SK-N-SH (cell line): ENCODE measurements around the gene MTCL1. TPM values are rescaled to one million over a fixed set of nuclear protein-coding genes. Genes with fewer than 3 reads are reported as not detected.

Experiments used
- CTCF ChIA-PET: fragments of 300-600, 350-600 bp; formaldehyde crosslinking; extraction: SDS; loops from one replicate; lab custom pipeline; 2021; lab: Yijun Ruan, JAX
- POLR2A ChIA-PET: fragments of 350-600 bp; sonication (Branson Sonifier 250); formaldehyde crosslinking; extraction: SDS; loops from one replicate; lab custom pipeline; 2020; ENCODE audit warnings: antibody characterized with exemption, inconsistent platforms; lab: Yijun Ruan, JAX
- DNase-seq: peaks from one replicate; pipeline ENCODE4 v3.0.0; 2012
- H2AFZ ChIP-seq: fragments of 200-600 bp; sonication (generic); 2 replicates; pipeline ENCODE4 v1.8.1; 2016; ENCODE audit warnings: antibody characterized with exemption, mild to moderate bottlenecking, low read depth
- H3F3A ChIP-seq: fragments of 200-600 bp; sonication (generic); replicated peaks from 2 replicates; pipeline ENCODE3; 2016; ENCODE audit warnings: antibody characterized with exemption, mild to moderate bottlenecking; ENCODE audit not compliant: insufficient read depth
- H3K27ac ChIP-seq, 2 experiments: fragments of 200-500 bp in 1 of 2; fragments of 200-600 bp in 1 of 2; sonication (Bioruptor generic) in 1 of 2; sonication (generic), shearing (Covaris generic) in 1 of 2; 2 replicates each; pipeline versions ENCODE4 v1.5.1 to v1.6.1; 2014 to 2016; ENCODE audit warnings: low read depth in 2 of 2, inconsistent platforms in 1 of 2, low read length in 1 of 2, mild to moderate bottlenecking in 1 of 2, mixed read lengths in 1 of 2
- H3K27me3 ChIP-seq: fragments of 200-600 bp; sonication (generic), shearing (Covaris generic); 2 replicates; pipeline ENCODE4 v1.6.1; 2016; ENCODE audit warnings: mixed run types; ENCODE audit not compliant: insufficient read depth
- H3K36me3 ChIP-seq, 2 experiments: fragments of 200-500 bp in 1 of 2; fragments of 200-600 bp in 1 of 2; sonication (Bioruptor generic) in 1 of 2; sonication (generic) in 1 of 2; replicated peaks in 1 of 2; 2 replicates each; pipeline versions ENCODE3 to v1.5.1; 2014 to 2016; ENCODE audit warnings: low read length in 1 of 2, mild to moderate bottlenecking in 1 of 2; ENCODE audit not compliant: insufficient read depth in 2 of 2, control insufficient read depth in 1 of 2
- H3K4me1 ChIP-seq, 2 experiments: fragments of 200-500 bp in 1 of 2; fragments of 200-600 bp in 1 of 2; sonication (Bioruptor generic) in 1 of 2; sonication (generic), shearing (Covaris generic) in 1 of 2; 2 replicates each; pipeline versions ENCODE4 v1.5.1 to v1.6.1; 2014 to 2016; ENCODE audit warnings: low read depth in 1 of 2, low read length in 1 of 2, mixed run types in 1 of 2; ENCODE audit not compliant: insufficient read depth in 2 of 2, control insufficient read depth in 1 of 2
- H3K4me2 ChIP-seq: fragments of 200-600 bp; sonication (generic), shearing (Covaris generic); 2 replicates; pipeline ENCODE4 v1.6.1; 2017; ENCODE audit warnings: mixed run types
- H3K4me3 ChIP-seq, 2 experiments: fragments of 200-500 bp in 1 of 2; fragments of 200-600 bp in 1 of 2; sonication (Bioruptor generic) in 1 of 2; sonication (generic), shearing (Covaris generic) in 1 of 2; 2 replicates each; pipeline versions ENCODE4 v1.5.1 to v1.8.1; 2014 to 2016; ENCODE audit warnings: low read depth in 2 of 2, inconsistent platforms in 1 of 2, low read length in 1 of 2, mild to moderate bottlenecking in 1 of 2, mixed read lengths in 1 of 2, moderate library complexity in 1 of 2
- H3K79me2 ChIP-seq: fragments of 200-600 bp; sonication (generic); 2 replicates; pipeline ENCODE4 v1.8.1; 2017; ENCODE audit warnings: mild to moderate bottlenecking; ENCODE audit not compliant: insufficient read depth
- H3K9ac ChIP-seq: fragments of 200-600 bp; sonication (generic); 2 replicates; pipeline ENCODE4 v1.6.1; 2017; ENCODE audit warnings: mixed run types
- H3K9me2 ChIP-seq: fragments of 200-600 bp; sonication (generic); 2 replicates; pipeline ENCODE4 v1.6.1; 2017; ENCODE audit warnings: mixed run types
- H3K9me3 ChIP-seq: fragments of 200-600 bp; sonication (generic); 2 replicates; pipeline ENCODE4 v1.6.1; 2017; ENCODE audit warnings: mixed run types, mild to moderate bottlenecking, moderate library complexity
- H4K20me1 ChIP-seq: fragments of 200-600 bp; sonication (generic); 2 replicates; pipeline ENCODE4 v1.6.1; 2017; ENCODE audit warnings: mild to moderate bottlenecking, mixed run types; ENCODE audit not compliant: insufficient read depth
- CHD2 ChIP-seq: fragments of 150-350 bp; IDR thresholded peaks from 2 replicates; pipeline ENCODE4 v1.6.1; 2018; ENCODE audit warnings: low read length; ENCODE audit not compliant: partially characterized antibody
- EP300 ChIP-seq, 2 experiments: IDR thresholded peaks; 2 replicates each; pipeline versions ENCODE4 v1.4.0 to v1.6.1; 2012; ENCODE audit warnings: borderline replicate concordance in 1 of 2, low read depth in 1 of 2, low read length in 1 of 2
- FOXJ3 ChIP-seq: sonication (generic); formaldehyde crosslinking; IDR thresholded peaks from 2 replicates; pipeline ENCODE4 v1.5.1; 2020; ENCODE audit warnings: mild to moderate bottlenecking, missing genetic modification reagents
- FOXM1 ChIP-seq: IDR thresholded peaks from 2 replicates; pipeline ENCODE4 v1.4.0; 2012; ENCODE audit warnings: low read depth, mild to moderate bottlenecking
- IRF3 ChIP-seq: fragments of 150-350 bp; IDR thresholded peaks from 2 replicates; pipeline ENCODE4 v1.6.1; 2016; ENCODE audit warnings: mild to moderate bottlenecking, low read depth, low read length
- MAX ChIP-seq: IDR thresholded peaks from 2 replicates; pipeline ENCODE4 v1.4.0; 2012; ENCODE audit warnings: low read depth
- MEF2A ChIP-seq: IDR thresholded peaks from 2 replicates; pipeline ENCODE4 v1.4.0; 2012; ENCODE audit warnings: low read depth, borderline replicate concordance
- MXI1 ChIP-seq: IDR thresholded peaks from 2 replicates; pipeline ENCODE4 v1.6.1; 2012; ENCODE audit warnings: mild to moderate bottlenecking, low read depth, low read length, improper control_type of control experiment
- RCOR1 ChIP-seq: fragments of 150-350 bp; IDR thresholded peaks from 2 replicates; pipeline ENCODE4 v1.6.1; 2017; ENCODE audit warnings: antibody characterized with exemption, low read length
- RFX5 ChIP-seq: IDR thresholded peaks from 2 replicates; pipeline ENCODE4 v1.6.1; 2012; ENCODE audit warnings: mild to moderate bottlenecking, improper control_type of control experiment, low read length
- SMC3 ChIP-seq: IDR thresholded peaks from 2 replicates; pipeline ENCODE4 v1.6.1; 2012; ENCODE audit warnings: low read depth, low read length, improper control_type of control experiment
- TEAD4 ChIP-seq: IDR thresholded peaks from 2 replicates; pipeline ENCODE4 v1.4.0; 2012; ENCODE audit warnings: mild to moderate bottlenecking, borderline replicate concordance; ENCODE audit not compliant: insufficient read depth
- USF1 ChIP-seq: IDR thresholded peaks from 2 replicates; pipeline ENCODE4 v1.4.0; 2012; ENCODE audit warnings: low read depth, borderline replicate concordance
- ZBTB33 ChIP-seq: IDR thresholded peaks from 2 replicates; pipeline ENCODE4 v1.4.0; 2012; ENCODE audit warnings: low read depth, borderline replicate concordance
- WGBS: methylation state at CpG from one replicate; pipeline ENCODE4 v1.1.6; 2017; ENCODE audit warnings: low lambda C conversion rate; 5-methylcytosine and 5-hydroxymethylcytosine counted together
- polyA plus RNA-seq, 3 experiments: library from polyadenylated mRNA; depleted of rRNA; stranded (reverse); fragments of >200 nt; gene quantifications; 2 replicates each; pipeline ENCODE4 v1.2.3, GENCODE V29; 2012

Gene MTCL1
- polyA plus RNA-seq, 1 of the 3 experiments (the other 2 are of a cell fraction): 33.5 TPM

DNA sequence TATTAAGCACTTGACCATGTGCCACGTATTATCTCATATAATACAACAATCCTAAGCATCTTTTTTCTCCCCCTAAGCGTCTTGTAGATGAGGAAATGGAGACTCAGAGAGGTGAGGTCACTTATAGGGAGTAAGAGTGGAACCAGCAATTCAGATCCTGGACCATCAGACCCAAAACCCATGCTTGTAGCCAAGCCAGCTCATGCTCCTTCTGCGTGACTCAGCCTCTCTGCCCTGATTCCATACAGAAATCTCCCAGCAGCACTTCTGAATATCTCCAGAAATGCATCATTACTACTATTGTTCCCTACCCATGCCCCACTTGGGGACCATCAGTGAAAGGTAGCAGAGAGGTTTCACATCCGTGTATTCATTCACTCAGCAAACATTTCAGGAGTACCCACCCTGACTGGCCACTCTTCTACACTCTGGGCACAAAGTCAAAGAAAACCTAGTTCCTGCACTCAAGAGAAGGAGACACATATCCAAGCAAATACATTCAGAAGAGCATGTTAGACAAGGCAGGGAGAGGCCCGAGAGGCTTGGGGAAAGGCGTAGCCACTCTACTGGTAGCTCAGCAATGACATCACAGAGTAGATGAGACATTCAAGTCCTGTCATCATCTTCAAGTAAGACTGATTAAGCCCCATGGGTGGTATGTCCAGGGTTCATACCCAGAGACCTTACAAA is 141.9 kb downstream of the MTCL1 start:
- H3K27ac ChIP-seq: no peak overlapping the region
- H3K36me3 ChIP-seq: no peaks in the 10 kb centered on the region
- ChIA-PET CTCF (interaction anchor here (0.8 to 1.0 kb wide), 3 partner anchors 23 to 192 kb away, joined by 3 read pairs; no protein-coding TSS in a partner anchor), POLR2A (no interaction called here)
- no peaks in the 10 kb centered on the region for H3K27me3 ChIP-seq
- no peaks in the 10 kb centered on the region for H3K9me3 ChIP-seq
- no peaks in the 10 kb centered on the region for H3F3A ChIP-seq
- no peaks in the 10 kb centered on the region for H4K20me1 ChIP-seq
- H3K4me3 ChIP-seq: no peak overlapping the region
- H3K9ac ChIP-seq: no peak overlapping the region
- no peaks in the 10 kb centered on the region for H3K9me2 ChIP-seq
- DNase-seq: no peak
- no peak overlapping the region for H3K4me2 ChIP-seq
- TF ChIP-seq USF1 (no peak), FOXM1 (no peak), ZBTB33 (no peak), RFX5 (no peak), IRF3 (no peak), RCOR1 (no peak), MXI1 (no peak), MAX (no peak), EP300 (IDR thresholded peaks at IDR 0.05; ENCODE audit: borderline replicate concordance in 1 of 2, low read depth in 1 of 2, low read length in 1 of 2) (no peak), CHD2 (no peak), SMC3 (no peak), MEF2A (no peak), TEAD4 (no peak), FOXJ3 (CRISPR knock-in tag) (no peak)
- H2AFZ ChIP-seq: no peak overlapping the region; the same call in 1 of the 2 replicates
- H3K79me2 ChIP-seq: no peaks in the 10 kb centered on the region
- H3K4me1 ChIP-seq: peaks cover 0 to 11% of the 10 kb centered on the region in 2 experiments; a peak in 1 of 4 replicates
- 88% methylated on average over 6 of the region's 6 CpGs for WGBS
